Keratinocyte (primary cell): Measurements from ENCODE around the gene ABCA7.

ENCODE experiments used
- EZH2 ChIP-seq: IDR thresholded peaks from one replicate; pipeline ENCODE4 v1.6.1; 2012; ENCODE audit warnings: inconsistent platforms, mild to moderate bottlenecking, low read length, moderate library complexity
- TF ChIP-seq, protein P1 (sequence below), 3 experiments: IDR thresholded peaks in 1 of 3; conservative IDR thresholded peaks in 1 of 3; optimal IDR thresholded peaks in 1 of 3; 2 replicates in 2 of 3; 3 replicates in 1 of 3; pipeline versions ENCODE3 to v1.5.1; 2011; ENCODE audit warnings: low read length in 3 of 3, mild to moderate bottlenecking in 3 of 3, moderate library complexity in 2 of 3, control low read depth in 1 of 3, inconsistent platforms in 1 of 3; ENCODE audit not compliant: insufficient read depth in 2 of 3; ENCODE audit errors: extremely low read depth in 1 of 3

DNA sequence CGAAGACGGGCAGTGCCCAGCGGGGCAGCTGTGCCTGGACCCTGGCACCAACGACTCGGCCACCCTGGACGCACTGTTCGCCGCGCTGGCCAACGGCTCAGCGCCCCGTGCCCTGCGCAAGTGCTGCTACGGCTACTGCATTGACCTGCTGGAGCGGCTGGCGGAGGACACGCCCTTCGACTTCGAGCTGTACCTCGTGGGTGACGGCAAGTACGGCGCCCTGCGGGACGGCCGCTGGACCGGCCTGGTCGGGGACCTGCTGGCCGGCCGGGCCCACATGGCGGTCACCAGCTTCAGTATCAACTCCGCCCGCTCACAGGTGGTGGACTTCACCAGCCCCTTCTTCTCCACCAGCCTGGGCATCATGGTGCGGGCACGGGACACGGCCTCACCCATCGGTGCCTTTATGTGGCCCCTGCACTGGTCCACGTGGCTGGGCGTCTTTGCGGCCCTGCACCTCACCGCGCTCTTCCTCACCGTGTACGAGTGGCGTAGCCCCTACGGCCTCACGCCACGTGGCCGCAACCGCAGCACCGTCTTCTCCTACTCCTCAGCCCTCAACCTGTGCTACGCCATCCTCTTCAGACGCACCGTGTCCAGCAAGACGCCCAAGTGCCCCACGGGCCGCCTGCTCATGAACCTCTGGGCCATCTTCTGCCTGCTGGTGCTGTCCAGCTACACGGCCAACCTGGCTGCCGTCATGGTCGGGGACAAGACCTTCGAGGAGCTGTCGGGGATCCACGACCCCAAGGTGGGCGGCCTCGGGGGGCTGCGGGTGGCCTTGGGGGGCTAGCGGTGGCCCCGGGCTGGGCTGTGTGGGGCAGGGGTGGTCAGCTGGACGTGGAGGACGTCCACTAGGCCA lies 34.9 kb upstream of the ABCA7 start:
- TF ChIP-seq, protein P1, sequence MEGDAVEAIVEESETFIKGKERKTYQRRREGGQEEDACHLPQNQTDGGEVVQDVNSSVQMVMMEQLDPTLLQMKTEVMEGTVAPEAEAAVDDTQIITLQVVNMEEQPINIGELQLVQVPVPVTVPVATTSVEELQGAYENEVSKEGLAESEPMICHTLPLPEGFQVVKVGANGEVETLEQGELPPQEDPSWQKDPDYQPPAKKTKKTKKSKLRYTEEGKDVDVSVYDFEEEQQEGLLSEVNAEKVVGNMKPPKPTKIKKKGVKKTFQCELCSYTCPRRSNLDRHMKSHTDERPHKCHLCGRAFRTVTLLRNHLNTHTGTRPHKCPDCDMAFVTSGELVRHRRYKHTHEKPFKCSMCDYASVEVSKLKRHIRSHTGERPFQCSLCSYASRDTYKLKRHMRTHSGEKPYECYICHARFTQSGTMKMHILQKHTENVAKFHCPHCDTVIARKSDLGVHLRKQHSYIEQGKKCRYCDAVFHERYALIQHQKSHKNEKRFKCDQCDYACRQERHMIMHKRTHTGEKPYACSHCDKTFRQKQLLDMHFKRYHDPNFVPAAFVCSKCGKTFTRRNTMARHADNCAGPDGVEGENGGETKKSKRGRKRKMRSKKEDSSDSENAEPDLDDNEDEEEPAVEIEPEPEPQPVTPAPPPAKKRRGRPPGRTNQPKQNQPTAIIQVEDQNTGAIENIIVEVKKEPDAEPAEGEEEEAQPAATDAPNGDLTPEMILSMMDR (optimal IDR thresholded peaks at IDR 0.05 in 1 of 3, IDR thresholded peaks at IDR 0.05 in 1 of 3, conservative IDR thresholded peaks at IDR 0.05 in 1 of 3; ENCODE audit: extremely low read depth in 1 of 3, insufficient read depth in 2 of 3, low read length in 3 of 3) = no peak
- no peak for TF ChIP-seq EZH2
